ENCODE results near the gene SAG.

DNA sequence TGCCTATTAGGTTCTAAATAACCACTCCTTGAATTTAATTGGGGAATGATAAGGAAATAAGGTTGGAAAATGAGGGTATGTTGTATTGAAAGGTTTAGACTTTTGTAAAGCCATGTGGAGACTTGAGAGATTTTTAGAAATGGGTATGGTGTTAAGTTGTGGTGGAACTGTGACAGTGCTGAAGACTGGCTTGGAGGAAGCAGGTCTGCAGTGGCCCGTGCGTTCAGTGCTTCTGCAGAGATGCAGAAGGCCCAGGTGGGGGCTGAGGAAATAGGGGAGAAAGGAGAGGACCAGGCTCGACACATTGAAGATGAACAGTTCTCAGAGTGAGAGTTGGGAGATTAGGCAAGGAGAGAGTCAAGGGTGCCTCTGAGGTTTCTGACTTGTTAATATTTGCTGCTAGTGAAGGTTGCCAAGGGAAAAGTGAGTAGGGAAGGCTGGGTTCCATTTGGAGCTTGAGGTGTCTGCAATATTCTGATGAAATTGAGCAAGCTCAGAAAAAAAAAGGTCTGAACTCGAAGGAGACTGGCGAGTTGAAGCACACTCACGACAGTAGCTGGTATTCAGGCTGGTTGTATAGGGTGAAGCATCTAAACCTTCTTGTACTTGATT, 25.5 kb upstream of the SAG start:
- TF ChIP-seq, protein P1, sequence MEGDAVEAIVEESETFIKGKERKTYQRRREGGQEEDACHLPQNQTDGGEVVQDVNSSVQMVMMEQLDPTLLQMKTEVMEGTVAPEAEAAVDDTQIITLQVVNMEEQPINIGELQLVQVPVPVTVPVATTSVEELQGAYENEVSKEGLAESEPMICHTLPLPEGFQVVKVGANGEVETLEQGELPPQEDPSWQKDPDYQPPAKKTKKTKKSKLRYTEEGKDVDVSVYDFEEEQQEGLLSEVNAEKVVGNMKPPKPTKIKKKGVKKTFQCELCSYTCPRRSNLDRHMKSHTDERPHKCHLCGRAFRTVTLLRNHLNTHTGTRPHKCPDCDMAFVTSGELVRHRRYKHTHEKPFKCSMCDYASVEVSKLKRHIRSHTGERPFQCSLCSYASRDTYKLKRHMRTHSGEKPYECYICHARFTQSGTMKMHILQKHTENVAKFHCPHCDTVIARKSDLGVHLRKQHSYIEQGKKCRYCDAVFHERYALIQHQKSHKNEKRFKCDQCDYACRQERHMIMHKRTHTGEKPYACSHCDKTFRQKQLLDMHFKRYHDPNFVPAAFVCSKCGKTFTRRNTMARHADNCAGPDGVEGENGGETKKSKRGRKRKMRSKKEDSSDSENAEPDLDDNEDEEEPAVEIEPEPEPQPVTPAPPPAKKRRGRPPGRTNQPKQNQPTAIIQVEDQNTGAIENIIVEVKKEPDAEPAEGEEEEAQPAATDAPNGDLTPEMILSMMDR (IDR thresholded peaks at IDR 0.05): no peak
- no peak for TF ChIP-seq POLR2A (IDR thresholded peaks at IDR 0.05)

Measured in lower leg skin (tissue), 3 donors.